ENCODE results near the gene SIGLEC12. TPM values are rescaled to one million over a fixed set of nuclear protein-coding genes. Genes with fewer than 3 reads are reported as not detected.

The SIGLEC12 gene
- total and polyA plus RNA-seq, 9 of the 15 experiments (the other 6 are each of a cell fraction or from before 2014, with no cell fraction given) = 0.08 to 1.3 (median 0.54) TPM

DNA sequence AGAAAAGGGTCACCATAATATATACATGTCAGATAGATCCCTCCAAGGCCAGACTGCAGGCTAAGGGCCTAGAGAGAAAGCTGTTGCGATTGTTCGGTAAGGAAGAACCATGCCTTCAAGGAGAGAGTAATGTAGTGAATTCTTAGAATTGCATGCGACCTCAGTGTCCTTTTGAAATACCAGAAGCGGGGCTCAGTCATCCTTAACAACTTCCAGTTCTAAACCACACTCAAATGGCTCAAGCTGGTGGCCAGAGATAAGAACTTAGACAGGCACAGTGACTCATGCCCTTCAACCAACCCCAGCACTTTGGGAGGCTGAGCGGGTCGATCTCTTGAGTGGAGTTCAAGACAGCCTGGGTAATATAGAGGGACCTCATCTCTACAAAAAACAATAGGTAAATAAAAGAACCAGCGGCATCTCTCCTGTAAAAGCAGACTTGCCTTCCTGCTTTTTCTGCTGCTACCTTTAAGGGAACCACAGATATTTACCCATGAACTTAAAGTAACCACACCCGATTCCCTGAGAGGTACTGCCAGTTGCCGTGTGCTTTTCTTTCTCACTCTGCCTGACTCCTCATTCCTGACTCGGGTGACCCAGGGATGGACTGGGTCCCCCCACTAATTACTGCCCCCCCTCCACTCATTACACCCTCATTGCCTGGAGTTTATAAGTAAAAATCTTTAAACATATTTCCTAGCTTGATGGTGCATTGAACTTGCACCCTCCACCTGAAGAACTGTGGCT is 45.2 kb upstream of the SIGLEC12 start (continued):
- TF ChIP-seq ZNF239 (CRISPR knock-in tag; IDR thresholded peaks at IDR 0.05) = peak; percentile 60
- TF ChIP-seq PHF21A (IDR thresholded peaks at IDR 0.05; ENCODE audit: borderline replicate concordance, low read depth) = no peak
- peak; percentile 89 for TF ChIP-seq PHB2 (IDR thresholded peaks at IDR 0.05; ENCODE audit: low read depth)
- TF ChIP-seq ILK (tag; IDR thresholded peaks at IDR 0.05; ENCODE audit: borderline replicate concordance, low read depth) = no peak
- TF ChIP-seq MEIS2 (IDR thresholded peaks at IDR 0.05; ENCODE audit: partially characterized antibody) = peak; percentile 91
- TF ChIP-seq FOXA3 (CRISPR knock-in tag; conservative IDR thresholded peaks at IDR 0.05 in 1 of 2, IDR thresholded peaks at IDR 0.05 in 1 of 2) = 0 out of 4 replicates have a peak, but pooled peaks of 1 of the 2 experiments have one; percentile 4
- TF ChIP-seq NBN (IDR thresholded peaks at IDR 0.05; ENCODE audit: low read depth) = peak; percentile 87
- no peak for TF ChIP-seq SUPT5H (IDR thresholded peaks at IDR 0.05)
- TF ChIP-seq MBD2 (IDR thresholded peaks at IDR 0.05; ENCODE audit: borderline replicate concordance, low read depth) = peak; percentile 88
- TF ChIP-seq HCFC1 (IDR thresholded peaks at IDR 0.05; ENCODE audit: low read depth, low read length) = peak; percentile 25; the same call in 1 of the 2 replicates
- no peak for TF ChIP-seq HLTF (IDR thresholded peaks at IDR 0.05)
- peak; percentile 89 for TF ChIP-seq CTBP1 (IDR thresholded peaks at IDR 0.05; ENCODE audit: borderline replicate concordance)
- TF ChIP-seq MYNN (IDR thresholded peaks at IDR 0.05) = peak; percentile 80
- no peak for TF ChIP-seq MYNN (CRISPR knock-in tag; IDR thresholded peaks at IDR 0.05)
- peak; percentile 76 for TF ChIP-seq EHMT2 (IDR thresholded peaks at IDR 0.05)
- no peak for TF ChIP-seq CHCHD3 (CRISPR knock-in tag; IDR thresholded peaks at IDR 0.05)
- TF ChIP-seq HDAC6 (IDR thresholded peaks at IDR 0.05; ENCODE audit: low read depth, low read length) = no peak
- TF ChIP-seq EP400 (IDR thresholded peaks at IDR 0.05) = peak; percentile 81
- no peak for TF ChIP-seq KDM2B (CRISPR knock-in tag; IDR thresholded peaks at IDR 0.05)
- TF ChIP-seq CREB1 (IDR thresholded peaks at IDR 0.05) = peak; percentile 58
- TF ChIP-seq CREB1 (CRISPR knock-in tag; IDR thresholded peaks at IDR 0.05) = no peak
- peak; percentile 96 for TF ChIP-seq PML (IDR thresholded peaks at IDR 0.05; ENCODE audit: low read length)
- peak; percentile 95 for TF ChIP-seq KLF16 (IDR thresholded peaks at IDR 0.05)
- TF ChIP-seq MAFG (tag; conservative IDR thresholded peaks at IDR 0.05) = peak; percentile 77
- TF ChIP-seq CEBPB (tag; IDR thresholded peaks at IDR 0.05) = peak; percentile 90
- peak; percentile 90 for TF ChIP-seq SMAD1 (IDR thresholded peaks at IDR 0.05; ENCODE audit: low read depth, low read length, partially characterized antibody)
- TF ChIP-seq KAT7 (CRISPR knock-in tag; IDR thresholded peaks at IDR 0.05; ENCODE audit: borderline replicate concordance) = no peak
- TF ChIP-seq CBX3 (IDR thresholded peaks at IDR 0.05; ENCODE audit: borderline replicate concordance in 1 of 2, low read length in 2 of 2) = peak in 1 of 2 experiments; percentile 80; a peak in 2 of 3 replicates
- peak; percentile 87; the same call in 1 of the 2 replicates for TF ChIP-seq HMBOX1 (IDR thresholded peaks at IDR 0.05)
- TF ChIP-seq ZNF639 (CRISPR knock-in tag; conservative IDR thresholded peaks at IDR 0.05 in 1 of 2, IDR thresholded peaks at IDR 0.05 in 1 of 2) = peak in 1 of 2 experiments; percentile 91; a peak in 2 of 4 replicates
- no peak for TF ChIP-seq NFE2L1 (tag; IDR thresholded peaks at IDR 0.05; ENCODE audit: borderline replicate concordance, low read depth)

Data from K562 (cell line).